HuH-7.5 (cell line): ENCODE results near the gene ANO10.
"Not testable (repeated sequence)": the region's sequence is repeated elsewhere in the genome, so short reads cannot be mapped to it uniquely, and the experiment has no call there.

Source experiments
- DNase-seq: peaks from one replicate; pipeline ENCODE4 v3.0.0; 2011; ENCODE audit warnings: low spot score

The ANO10 gene

GRCh38 chr3:43580181-43580580, 41.6 kb downstream of the ANO10 start:
- no peak for DNase-seq

DNA sequence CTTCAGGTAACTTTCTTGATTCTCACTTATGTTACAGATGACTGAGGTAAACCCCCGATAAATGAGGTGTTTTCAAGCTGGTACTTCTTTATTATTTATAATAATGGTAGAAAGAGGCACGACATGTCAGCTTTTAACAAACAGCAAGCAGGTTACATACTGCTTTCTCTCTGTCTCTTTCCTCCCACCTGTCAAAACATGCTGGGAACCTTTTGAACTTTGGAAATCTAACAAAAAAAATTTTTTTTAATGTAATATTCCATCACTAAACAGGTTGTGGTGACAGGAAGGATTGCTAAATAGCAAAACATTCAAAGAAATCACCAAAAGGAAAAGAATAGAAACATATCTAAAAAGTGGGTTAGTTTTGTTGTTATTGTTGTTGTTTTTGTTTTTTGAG, 48.2 kb downstream of the ANO10 start:
- DNase-seq: no peak

GRCh38 chr3:43565661-43566341, 56.0 kb downstream of the ANO10 start:
- not testable (repeated sequence) for DNase-seq

- no peak for DNase-seq
Measured at GRCh38 chr3:43559961-43560360, 61.9 kb downstream of the ANO10 start.

DNA sequence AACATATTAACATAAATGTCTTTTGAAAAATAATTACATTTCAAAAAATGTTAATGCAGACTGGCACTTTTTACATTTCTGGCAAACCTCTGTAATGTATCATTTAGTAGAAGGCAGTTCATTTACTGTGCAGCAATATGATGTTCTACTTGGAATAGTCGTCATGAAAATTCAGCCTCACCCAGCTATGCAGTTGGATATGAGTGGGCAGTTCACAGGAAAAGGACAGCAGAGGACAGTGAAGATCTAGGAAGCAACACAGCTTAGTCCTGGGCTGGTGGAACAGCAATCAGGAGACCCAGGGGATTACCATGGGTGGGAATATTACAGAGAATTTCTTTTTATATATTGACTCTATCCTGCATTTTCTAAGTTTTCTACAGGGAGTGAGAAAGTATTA, 63.6 kb downstream of the ANO10 start:
- no peak for DNase-seq

DNA sequence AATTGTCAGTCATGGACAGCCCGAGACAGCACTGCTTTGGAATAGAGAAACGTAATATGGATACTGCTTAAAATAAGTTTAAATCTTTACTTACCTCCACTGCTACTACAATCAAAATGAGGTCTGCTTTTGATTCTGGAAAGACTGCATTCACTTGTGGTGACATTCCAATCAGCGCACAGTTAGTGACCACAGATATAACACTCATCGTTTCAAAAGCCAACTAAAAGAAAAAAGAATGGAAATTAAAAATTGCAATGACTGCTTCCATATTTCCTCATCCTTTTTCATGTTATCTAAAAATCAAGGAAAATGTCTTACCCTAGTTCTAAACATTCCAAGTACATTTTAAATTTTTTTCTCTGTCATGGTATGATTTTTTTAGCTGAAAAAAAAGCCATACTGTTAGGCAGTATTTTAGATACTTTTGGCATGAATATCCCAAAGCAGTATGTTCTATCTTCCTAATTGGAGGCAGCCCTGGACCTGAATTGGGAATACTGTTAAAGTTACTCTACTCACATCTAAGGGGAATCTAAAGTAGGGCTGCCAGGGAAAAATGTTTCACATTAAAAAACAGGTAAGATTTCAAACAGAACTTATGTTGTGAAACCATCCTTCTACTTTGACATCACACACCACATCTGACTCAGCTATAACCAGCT, 72.1 kb downstream of the ANO10 start:
- DNase-seq: no peak

- not testable (repeated sequence) for DNase-seq
Measured at GRCh38 chr3:43544277-43544676, 77.5 kb downstream of the ANO10 start.

- no peak for DNase-seq
Measured at GRCh38 chr3:43542328-43543043, 79.3 kb downstream of the ANO10 start.

DNA sequence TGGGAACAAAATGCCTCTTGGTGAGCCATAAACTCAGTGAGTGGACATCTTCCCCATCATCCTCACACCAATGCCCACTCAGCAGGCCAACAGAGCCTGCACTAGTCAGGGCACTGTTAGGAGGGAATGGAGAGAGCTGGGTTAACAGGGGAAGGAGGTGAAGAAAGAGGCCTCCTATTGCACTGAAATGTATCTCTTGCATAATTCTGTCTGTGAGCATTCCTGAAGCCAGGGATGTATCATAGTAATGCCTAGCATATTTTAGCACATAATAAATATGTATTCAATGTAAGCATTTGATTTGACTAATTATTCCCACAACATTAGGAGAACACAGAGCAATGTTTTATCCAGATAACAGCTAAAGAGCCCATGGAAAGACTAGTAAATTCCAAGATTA, 81.2 kb downstream of the ANO10 start:
- no peak for DNase-seq

DNA sequence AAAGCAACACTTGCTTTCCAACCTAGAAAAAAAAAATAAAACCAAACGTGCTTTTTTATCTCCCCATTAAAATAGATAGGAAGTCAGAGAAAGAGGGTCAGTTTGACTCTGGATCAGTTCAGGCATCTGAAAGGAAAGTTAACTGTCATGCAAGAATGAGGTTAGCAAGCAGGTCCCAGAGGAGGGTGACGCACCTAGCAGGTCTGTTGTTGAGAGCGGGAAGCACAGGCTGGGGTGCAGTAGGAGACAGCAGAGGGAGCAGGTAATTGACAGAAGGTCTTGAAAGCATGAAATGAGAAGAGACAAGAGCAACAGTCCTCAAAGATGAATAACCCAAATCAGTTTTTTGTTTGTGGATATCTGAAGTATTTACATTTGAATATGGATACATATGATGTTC, 82.5 kb downstream of the ANO10 start:
- DNase-seq: no peak

GRCh38 chr3:43537225-43537624, 84.6 kb downstream of the ANO10 start:
- DNase-seq: no peak

DNA sequence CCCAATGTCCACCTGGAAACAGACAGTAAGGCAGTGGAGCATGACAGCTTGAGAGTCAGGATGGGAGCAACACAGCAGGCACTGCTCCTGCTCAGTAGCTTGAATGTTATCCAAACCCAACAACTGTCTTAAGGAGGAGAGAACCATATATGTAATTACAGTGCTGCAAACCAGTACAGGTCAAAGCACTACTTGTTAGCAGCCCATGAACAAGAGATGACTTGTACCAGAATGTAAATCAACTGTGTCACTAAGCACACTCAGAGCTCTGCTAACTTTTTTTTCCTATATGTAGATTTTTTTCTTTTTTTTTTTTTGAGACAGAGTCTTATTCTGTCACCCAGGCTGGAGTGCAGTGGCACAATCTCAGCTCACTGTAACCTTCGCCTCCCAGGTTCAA, 87.1 kb downstream of the ANO10 start:
- DNase-seq: no peak

GRCh38 chr3:43533009-43533408, 88.8 kb downstream of the ANO10 start:
- no peak for DNase-seq

GRCh38 chr3:43531835-43532234, 90.0 kb downstream of the ANO10 start:
- no peak for DNase-seq

GRCh38 chr3:43528498-43529099, 93.2 kb downstream of the ANO10 start:
- DNase-seq: no peak

- DNase-seq: no peak
Measured at GRCh38 chr3:43526956-43527355, 94.9 kb downstream of the ANO10 start.

DNA sequence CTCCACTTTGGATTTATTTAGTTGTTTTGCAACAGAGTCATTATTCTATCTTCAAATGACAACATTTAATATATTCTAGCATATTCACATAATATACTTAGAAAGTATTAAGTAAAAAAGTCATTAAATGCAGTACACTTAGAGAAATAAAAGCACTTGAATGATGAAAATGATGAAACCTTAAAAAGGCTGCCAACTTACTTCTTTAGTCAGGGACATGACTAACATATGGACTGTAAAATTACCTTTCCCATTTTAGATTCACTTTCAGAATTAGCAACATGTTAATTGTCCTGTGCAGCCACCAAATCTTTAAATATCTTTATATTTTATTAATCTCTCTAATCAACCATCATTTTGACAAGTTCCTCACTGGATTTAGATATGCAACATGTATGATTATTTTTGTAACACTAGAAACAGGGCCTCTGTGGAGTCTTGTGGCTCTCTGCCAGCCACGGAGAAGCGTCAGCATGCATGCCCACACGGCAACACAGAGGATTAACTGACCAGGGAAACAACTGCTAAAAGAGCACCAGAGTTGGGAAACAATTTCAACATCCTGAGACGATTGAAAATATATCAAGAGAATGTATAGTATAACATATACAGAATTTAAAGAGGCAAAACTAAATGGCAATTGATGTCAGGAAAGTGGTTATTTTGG, 95.7 kb downstream of the ANO10 start:
- DNase-seq: no peak

GRCh38 chr3:43525386-43525785, 96.4 kb downstream of the ANO10 start:
- no peak for DNase-seq

DNA sequence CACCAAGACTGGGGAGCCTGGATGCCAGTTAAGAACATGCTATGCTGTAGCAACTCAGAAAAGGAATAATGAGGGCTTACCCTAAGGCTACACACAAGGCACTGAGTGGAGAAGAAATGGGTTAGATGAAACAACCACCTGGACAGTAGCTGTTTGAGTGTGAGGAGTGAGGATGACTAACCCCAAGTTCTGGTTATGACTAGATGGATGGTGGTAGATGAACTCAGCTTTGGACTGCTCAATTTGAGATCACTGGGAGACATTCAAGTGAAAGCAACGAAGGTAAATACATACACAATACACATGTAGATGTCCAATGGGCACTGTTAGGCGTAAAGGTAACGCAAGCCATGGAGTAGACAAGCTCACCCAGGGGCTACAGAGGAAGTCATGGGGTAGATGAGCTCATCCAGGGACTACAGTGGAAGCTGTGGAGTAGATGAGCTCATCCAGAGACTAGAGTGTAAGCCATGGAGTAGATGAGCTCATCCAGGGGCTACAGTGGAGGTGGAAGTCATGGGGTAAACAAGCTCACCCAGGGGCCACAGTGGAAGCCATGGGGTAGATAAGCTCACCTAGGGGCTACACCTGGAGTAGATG, 98.3 kb downstream of the ANO10 start:
- DNase-seq: no peak

GRCh38 chr3:43522727-43523362, 99.0 kb downstream of the ANO10 start:
- DNase-seq: no peak

- no peak for DNase-seq
Measured at GRCh38 chr3:43521941-43522340, 99.9 kb downstream of the ANO10 start.
